Right lobe of liver (tissue), 4 donors: ENCODE data around the gene CBFA2T2.

Experiments
- CTCF ChIP-seq, 4 donors: fragments of 200-600 bp in 3 of 4; fragments of 450-650 bp in 1 of 4; IDR thresholded peaks; one replicate each; pipeline versions ENCODE4 v1.5.1 to v1.8.0; 2016 to 2022; ENCODE audit warnings: antibody characterized with exemption in 4 of 4, mild to moderate bottlenecking in 2 of 4
- POLR2A ChIP-seq: fragments of 450-650 bp; IDR thresholded peaks from one replicate; pipeline ENCODE4 v1.6.1; 2017; ENCODE audit warnings: antibody characterized with exemption, mild to moderate bottlenecking
- donor health status: DM: no; HTN: no; CAD: no.
- donor health status: DM: no; HTN: no; CAD: no.
- donor health status: DM: no; HTN: yes; CAD: no.

GRCh38 chr20:33526769-33527168 is 36.9 kb downstream of the CBFA2T2 start:
- TF ChIP-seq CTCF (IDR thresholded peaks at IDR 0.05), result no peak
- no peak for TF ChIP-seq POLR2A
